GM12891 (cell line): ENCODE results near the gene CHST10.

Experiments used
- POLR2A ChIP-seq: IDR thresholded peaks from 2 replicates; pipeline ENCODE4 v1.6.1; 2011; ENCODE audit warnings: low read depth, low read length, control low read depth
- POLR2AphosphoS5 ChIP-seq: IDR thresholded peaks from 2 replicates; pipeline ENCODE4 v1.6.1; 2011; ENCODE audit warnings: low read depth, low read length, control low read depth
- TAF1 ChIP-seq: IDR thresholded peaks from 2 replicates; pipeline ENCODE4 v1.6.1; 2011; ENCODE audit warnings: low read depth, low read length, control low read depth

GRCh38 chr2:100423631-100424030, 6.2 kb upstream of the CHST10 start:
- TF ChIP-seq POLR2A (no peak), TAF1 (no peak), POLR2AphosphoS5 (no peak)
